HG02852 (cell line): ENCODE measurements around the gene WNK2.
"Not testable (repeated sequence)": the region's sequence is repeated elsewhere in the genome, so short reads cannot be mapped to it uniquely, and the experiment has no call there.

Source experiments
- ATAC-seq: cut with Tn5 transposase; IDR thresholded peaks from one replicate; pipeline ENCODE4 v1.9.1; 2021; ENCODE audit warnings: mild to moderate bottlenecking, moderate library complexity; ENCODE audit not compliant: unreplicated experiment

WNK2 gene

DNA sequence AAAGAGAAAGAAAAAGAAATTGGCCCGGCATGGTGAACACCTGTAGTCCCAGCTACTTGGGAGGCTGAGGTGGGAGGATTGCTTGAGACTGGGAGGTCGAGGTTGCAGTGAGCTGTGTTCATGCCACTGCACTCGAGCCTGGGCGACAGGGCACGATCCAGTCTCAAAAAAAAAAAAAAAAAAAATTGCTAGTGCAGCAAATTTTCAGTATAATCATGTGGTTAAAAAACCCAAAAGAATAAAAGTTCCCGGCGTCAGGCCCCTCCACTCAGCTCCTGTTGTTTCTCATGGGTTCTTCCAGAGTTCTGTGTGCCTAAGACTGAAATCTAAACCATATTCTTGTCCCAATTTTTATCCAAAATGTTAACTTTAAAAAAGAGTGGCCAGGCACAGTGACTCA, 49.1 kb downstream of the WNK2 start:
- no peak for ATAC-seq

DNA sequence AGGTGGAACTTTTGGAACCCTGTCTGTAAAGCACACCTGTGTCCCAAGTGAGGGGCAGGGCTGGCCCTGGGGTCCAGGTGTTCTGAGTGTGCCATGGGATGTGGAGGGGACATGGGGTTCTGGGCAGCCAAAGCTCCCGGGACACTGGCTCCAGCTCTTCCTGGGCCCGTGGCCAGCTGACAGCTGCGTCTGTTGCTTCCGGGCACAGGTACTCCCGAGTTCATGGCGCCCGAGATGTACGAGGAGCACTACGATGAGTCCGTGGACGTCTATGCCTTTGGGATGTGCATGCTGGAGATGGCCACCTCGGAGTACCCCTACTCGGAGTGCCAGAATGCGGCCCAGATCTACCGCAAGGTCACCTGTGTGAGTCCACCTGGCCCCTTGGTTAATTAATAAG, 50.7 kb downstream of the WNK2 start:
- no peak for ATAC-seq

GRCh38 chr9:93235300-93235960, 51.5 kb downstream of the WNK2 start:
- ATAC-seq = no peak

- no peak for ATAC-seq
Measured at GRCh38 chr9:93236541-93237206, 52.7 kb downstream of the WNK2 start.

GRCh38 chr9:93237540-93237939, 53.6 kb downstream of the WNK2 start:
- no peak for ATAC-seq

GRCh38 chr9:93238953-93239925, 55.3 kb downstream of the WNK2 start:
- ATAC-seq = no peak

DNA sequence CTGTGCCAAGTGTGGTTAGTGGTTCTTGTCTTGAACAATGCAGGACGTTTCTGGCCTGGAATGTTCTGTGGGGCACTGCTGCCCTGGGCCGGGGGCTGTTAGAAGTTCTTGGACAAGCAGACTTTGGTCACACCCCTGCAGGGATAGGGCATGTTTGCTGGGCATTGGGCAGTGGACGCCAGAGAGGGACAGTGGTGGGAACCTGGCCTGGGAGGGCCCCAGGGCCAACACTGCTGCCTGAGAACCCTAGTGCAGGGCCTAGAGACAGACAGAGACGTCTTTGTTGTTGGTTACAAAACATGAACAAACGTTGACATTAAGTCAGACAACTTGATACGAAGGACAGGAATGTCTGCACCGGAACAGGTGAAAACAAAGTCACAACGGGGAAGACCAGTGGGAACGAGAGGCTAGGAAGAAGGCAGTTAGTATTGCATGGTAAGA, 57.0 kb downstream of the WNK2 start:
- ATAC-seq = no peak

- no peak for ATAC-seq
Measured at GRCh38 chr9:93243112-93243511, 59.2 kb downstream of the WNK2 start.

- no peak for ATAC-seq
Measured at GRCh38 chr9:93244101-93244500, 60.2 kb downstream of the WNK2 start.

GRCh38 chr9:93244510-93245436, 60.8 kb downstream of the WNK2 start:
- ATAC-seq = no peak

- ATAC-seq = no peak
Measured at GRCh38 chr9:93245437-93245970, 61.6 kb downstream of the WNK2 start.

DNA sequence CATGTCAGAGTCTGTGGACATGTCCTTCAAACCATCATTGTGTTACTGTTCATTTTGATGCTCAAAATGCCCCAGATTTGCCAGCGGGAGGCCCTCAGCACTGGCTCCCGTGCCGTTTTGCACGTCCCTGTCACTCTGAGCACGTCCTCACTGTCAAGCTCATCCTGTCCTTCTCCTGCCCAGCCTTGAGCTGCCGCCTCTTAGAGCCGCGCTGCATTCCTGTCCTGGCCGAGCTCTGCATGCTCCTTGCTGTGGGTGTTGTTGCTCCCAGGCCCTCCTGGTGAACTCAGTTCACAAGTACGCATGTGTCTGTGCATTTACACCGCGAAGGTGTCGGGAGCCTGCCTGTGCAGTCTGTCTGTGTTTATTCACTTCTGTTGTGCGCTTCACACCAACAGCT, 62.2 kb downstream of the WNK2 start:
- ATAC-seq = no peak

DNA sequence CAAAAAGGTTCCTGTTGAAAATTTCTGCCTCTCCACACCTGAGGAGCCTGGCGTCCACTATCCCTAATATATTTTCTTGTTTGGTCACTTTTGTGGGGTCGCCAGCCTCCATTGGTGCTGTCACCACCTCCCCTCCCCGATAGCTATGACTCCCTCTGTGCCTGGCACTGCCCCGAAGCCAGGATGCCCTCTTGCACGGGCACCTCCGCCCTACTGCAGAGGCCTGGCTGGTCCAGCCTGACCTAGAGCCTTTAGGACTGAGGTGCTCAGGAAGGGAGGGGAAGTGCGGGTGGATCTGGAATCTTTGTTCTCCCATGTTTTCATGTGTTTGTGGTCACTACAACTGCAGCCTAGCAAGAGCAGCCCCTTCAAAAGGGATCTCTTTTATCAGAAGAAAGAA, 62.6 kb downstream of the WNK2 start:
- no peak for ATAC-seq

DNA sequence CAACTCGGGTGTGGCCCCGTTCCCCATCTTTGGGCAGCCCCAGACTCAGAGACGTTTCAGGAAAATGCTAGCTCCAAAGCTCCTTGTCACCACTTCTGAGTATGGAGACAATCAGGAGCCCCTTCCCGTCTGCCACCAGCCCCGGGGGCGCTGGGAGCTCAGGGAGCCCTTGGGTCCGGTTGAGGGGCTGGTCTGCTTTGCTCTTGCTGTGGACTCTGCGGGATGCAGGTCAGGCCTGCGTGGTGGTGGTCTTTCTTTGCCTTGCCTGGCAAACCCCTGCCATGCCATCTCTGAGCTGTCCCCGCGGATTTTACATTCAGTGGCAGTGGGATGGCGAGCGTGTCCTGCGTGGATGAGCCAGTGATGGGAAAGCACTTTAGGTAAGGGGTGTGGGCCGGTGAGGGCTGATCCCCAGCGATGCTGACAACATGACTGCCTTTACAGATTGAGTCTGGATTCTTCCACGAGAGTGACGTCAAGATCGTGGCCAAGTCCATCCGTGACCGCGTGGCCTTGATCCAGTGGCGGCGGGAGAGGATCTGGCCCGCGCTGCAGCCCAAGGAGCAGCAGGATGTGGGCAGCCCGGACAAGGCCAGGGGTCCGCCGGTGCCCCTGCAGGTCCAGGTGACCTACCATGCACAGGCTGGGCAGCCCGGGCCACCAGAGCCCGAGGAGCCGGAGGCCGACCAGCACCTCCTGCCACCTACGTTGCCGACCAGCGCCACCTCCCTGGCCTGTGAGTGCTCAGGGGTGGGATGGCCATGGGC, 63.3 kb downstream of the WNK2 start:
- no peak for ATAC-seq

DNA sequence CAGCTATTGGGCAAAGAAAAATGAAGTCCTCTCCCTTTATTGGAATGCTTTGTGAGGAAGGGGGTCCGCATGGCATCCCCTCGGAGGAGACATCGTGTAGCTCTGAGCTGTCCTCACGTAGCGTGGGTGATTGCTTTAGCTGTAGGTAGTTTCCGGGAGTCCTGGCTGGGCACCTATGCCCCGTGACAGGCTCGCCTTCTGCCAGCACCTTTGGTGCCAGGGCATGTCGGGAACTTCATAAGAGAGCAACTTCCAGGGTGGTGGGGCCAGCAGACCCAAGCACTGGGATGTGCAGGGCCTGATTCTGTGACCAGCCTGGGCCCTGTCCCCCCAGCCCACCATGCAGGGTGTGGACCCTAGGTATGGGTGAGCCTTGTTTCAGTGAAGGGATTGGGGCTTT, 64.0 kb downstream of the WNK2 start:
- no peak for ATAC-seq

DNA sequence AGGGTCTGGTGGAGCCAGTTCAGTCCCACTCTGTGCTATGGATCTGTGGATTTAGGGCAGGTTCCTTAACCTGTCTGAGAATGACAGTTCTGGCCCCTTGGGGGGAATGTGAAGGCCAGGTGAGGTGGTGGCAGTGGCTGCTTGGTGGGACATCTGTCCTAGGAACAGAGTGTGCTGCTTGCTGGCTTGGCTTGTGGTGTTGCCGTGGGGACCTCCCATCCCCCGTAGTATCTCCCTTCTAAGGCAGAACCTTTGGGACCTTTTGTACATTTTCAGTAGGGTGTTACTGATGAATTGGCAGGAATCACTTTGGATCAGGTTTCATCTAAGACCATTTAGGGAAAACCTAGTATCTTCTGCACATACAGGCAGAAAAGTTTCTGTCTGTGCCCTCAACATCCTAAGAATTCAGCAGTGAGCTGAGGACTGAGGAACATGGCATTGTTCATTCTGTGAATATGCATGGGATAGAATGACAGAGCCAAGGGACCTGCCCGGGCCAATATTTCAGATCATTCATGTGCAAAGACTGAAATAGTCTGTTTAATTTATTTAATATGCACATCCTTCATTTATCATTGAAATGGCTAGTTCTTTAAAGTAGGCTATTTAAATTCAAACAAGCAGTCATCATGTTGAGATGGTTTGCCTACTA, 64.6 kb downstream of the WNK2 start:
- no peak for ATAC-seq

DNA sequence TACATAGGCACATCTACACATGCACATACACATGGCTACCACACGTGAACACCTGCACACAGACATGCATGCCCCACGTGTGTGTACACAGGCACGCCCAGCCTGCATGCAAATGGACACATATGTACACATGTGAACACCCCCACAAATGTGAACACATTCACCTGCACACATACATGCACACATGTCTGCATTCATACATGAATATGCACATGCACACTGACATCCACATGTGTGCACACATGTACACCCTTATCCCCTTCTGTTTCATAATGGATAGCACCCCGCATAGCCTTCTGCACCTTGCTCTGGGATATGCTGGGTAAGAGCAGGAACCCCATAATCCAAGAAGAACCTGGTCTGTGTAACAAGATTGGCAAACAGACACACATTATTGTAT, 66.2 kb downstream of the WNK2 start:
- no peak for ATAC-seq

GRCh38 chr9:93251309-93251708, 67.4 kb downstream of the WNK2 start:
- ATAC-seq = not testable (repeated sequence)
